Measurements from ENCODE around the gene FOXD4L4.
"Not testable (repeated sequence)": the region's sequence is repeated elsewhere in the genome, so short reads cannot be mapped to it uniquely, and the experiment has no call there.

GRCh38 chr9:65714445-65714844 is 22.5 kb upstream of the FOXD4L4 start:
- TF ChIP-seq POLR2A (IDR thresholded peaks at IDR 0.05; ENCODE audit: insufficient read depth in 1 of 2, low read depth in 2 of 2, low read length in 2 of 2); SIN3A (IDR thresholded peaks at IDR 0.05; ENCODE audit: borderline replicate concordance, low read depth, low read length): not testable (repeated sequence)
